Activated naive CD4-positive, alpha-beta T cell treated with anti-CD3 and anti-CD28 coated beads, Interleukin-2, amount 50 U/mL, for 72 hours (primary cell): Measurements from ENCODE around the gene TUBGCP5. TPM values are rescaled to one million over a fixed set of nuclear protein-coding genes. Genes with fewer than 3 reads are reported as not detected.
"Not testable (repeated sequence)": the region's sequence is repeated elsewhere in the genome, so short reads cannot be mapped to it uniquely, and the experiment has no call there.

Source experiments
- ATAC-seq, 2 donors: fragments of 150-1000 bp; cut with Tn5 transposase; 2 replicates each; pipeline ENCODE4 v1.10.0; 2021; ENCODE audit warnings: mild to moderate bottlenecking in 2 of 2, moderate library complexity in 2 of 2
- DNase-seq, 2 donors: peaks; one replicate each; pipeline ENCODE4 v3.0.0; 2021 to 2022; ENCODE audit warnings: low spot score in 2 of 2
- H3K27ac Mint-ChIP-seq, 2 donors: one replicate each; pipeline ENCODE4 v1.8.0; 2022; ENCODE audit warnings: mild to moderate bottlenecking in 2 of 2, mixed read lengths in 2 of 2
- H3K36me3 Mint-ChIP-seq, 2 donors: one replicate each; pipeline ENCODE4 v1.8.0; 2022; ENCODE audit warnings: mixed read lengths in 2 of 2
- H3K9me3 Mint-ChIP-seq, 2 donors: one replicate each; pipeline ENCODE4 v1.8.0; 2022; ENCODE audit warnings: mixed read lengths in 2 of 2
- total RNA-seq, 2 donors: library from RNA; stranded (reverse); gene quantifications; one replicate each; pipeline ENCODE4 v1.2.3, GENCODE V29; 2022

TUBGCP5 gene
- total RNA-seq, 2 donors from 2014 or later = 12.3 to 13.3 TPM

DNA sequence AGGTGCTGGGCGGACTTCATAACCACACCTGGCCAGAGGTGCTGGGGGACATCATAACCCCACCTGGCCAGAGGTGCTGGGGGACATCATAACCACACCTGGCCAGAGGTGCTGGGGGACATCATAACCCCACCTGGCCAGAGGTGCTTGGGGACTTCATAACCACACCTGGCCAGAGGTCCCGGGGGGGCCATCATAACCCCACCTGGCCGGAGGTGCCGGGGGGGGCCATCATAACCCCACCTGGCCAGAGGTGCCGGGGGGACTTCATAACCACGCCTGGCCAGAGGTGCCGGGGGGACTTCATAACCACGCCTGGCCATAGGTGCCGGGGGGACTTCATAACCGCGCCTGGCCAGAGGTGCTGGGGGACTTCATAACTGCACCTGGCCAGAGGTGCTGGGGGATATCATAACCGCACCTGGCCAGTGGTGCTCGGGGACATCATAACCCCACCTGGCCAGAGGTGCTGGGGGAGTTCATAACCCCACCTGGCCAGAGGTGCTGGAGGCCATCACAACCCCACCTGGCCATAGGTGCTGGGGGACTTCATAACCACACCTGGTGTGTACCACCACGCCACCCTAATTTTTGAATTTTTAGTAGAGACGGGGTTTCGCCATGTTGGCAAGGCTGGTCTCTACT, 10.7 kb upstream of the TUBGCP5 start:
- ATAC-seq = no peak
- no peaks in the 10 kb centered on the region for H3K36me3 Mint-ChIP-seq
- no peaks in the 10 kb centered on the region for H3K9me3 Mint-ChIP-seq
- DNase-seq = no peak
- H3K27ac Mint-ChIP-seq = no peak overlapping the region

DNA sequence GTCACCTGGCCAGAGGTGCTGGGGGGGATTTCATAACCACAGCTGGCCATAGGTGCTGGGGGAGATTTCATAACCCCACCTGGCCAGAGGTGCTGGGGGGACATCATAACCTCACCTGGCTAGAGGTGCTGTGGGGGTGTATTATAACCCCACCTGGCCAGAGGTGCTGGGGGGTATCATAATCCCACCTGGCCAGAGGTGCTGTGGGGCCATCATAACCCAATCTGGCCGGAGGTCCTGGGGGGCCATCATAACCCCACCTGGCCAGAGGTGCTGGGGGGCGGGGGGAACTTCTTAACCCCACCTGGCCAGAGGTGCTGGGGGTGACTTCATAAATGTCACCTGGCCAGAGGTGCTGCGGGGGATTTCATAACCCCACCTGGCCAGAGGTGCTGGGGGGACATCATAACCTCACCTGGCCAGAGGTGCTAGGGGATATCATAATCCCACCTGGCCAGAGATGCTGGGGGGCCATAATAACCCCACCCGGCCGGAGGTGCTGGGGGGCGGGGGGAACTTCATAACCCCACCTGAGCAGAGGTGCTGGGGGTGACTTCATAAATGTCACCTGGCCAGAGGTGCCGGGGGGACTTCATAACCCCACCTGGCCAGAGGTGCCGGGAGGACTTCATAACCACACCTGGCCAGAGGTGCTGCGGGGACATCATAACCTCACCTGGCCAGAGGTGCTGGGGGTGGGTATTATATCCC, 9.4 kb upstream of the TUBGCP5 start:
- not testable (repeated sequence) for H3K9me3 Mint-ChIP-seq, DNase-seq, H3K27ac Mint-ChIP-seq, ATAC-seq, H3K36me3 Mint-ChIP-seq

DNA sequence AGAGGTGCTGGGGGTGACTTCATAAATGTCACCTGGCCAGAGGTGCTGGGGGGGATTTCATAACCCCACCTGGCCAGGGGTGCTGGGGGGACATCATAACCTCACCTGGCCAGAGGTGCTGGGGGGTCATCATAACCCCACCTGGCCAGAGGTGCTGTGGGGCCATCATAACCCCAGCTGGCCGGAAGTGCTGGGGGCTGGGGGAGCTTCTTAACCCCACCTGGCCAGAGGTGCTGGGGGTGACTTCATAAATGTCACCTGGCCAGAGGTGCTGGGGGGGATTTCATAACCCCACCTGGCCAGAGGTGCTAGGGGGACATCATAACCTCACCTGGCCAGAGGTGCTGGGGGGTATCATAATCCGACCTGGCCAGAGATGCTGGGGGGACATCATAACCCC, 4.6 kb upstream of the TUBGCP5 start:
- not testable (repeated sequence) for DNase-seq, H3K27ac Mint-ChIP-seq, H3K9me3 Mint-ChIP-seq, H3K36me3 Mint-ChIP-seq, ATAC-seq

DNA sequence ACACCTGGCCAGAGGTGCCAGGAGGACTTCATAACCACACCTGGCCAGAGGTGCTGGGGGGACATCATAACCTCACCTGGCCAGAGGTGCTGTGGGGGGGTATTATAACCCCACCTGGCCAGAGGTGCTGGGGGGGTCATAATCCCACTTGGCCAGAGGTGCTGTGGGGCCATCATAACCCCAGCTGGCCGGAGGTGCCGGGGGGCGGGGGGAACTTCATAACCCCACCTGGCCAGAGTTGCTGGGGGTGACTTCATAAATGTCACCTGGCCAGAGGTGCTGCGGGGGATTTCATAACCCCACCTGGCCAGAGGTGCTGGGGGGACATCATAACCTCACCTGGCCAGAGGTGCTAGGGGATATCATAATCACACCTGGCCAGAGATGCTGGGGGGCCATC, 4.2 kb upstream of the TUBGCP5 start:
- not testable (repeated sequence) for H3K36me3 Mint-ChIP-seq, DNase-seq, H3K27ac Mint-ChIP-seq, H3K9me3 Mint-ChIP-seq, ATAC-seq

DNA sequence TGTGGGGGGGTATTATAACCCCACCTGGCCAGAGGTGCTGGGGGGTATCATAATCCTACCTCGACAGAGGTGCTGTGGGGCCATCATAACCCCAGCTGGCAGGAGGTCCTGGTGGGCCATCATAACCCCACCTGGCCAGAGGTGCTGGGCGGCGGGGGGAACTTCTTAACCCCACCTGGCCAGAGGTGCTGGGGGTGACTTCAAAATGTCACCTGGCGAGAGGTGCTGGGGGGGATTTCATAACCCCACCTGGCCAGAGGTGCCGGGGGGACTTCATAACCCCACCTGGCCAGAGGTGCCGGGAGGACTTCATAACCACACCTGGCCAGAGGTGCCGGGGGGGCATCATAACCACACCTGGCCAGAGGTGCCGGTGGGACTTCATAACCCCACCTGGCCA, 2.4 kb upstream of the TUBGCP5 start:
- not testable (repeated sequence) for DNase-seq, H3K9me3 Mint-ChIP-seq, H3K27ac Mint-ChIP-seq, H3K36me3 Mint-ChIP-seq, ATAC-seq

DNA sequence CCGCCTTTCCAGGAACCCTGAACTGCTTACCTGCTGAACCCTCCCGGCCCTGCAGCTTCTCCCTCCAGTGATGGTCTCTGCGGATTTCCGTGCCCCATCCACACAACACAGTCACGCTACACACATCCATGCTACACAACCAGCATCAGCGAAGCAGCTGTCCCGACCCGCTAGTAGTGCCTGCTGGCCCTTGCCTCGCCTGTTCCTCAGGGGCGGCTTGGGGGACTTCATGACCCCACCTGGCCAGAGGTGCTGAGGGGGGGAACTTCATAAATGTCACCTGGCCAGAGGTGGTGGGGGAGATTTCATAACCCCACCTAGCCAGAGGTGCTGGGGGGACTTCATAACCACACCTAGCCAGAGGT, 530 bp upstream of the TUBGCP5 start:
- ATAC-seq (no peak), DNase-seq (no peak)
- H3K36me3 Mint-ChIP-seq = peaks cover 4 to 8% of the 10 kb centered on the region in 2 donors
- peak overlapping the region; percentile 50 to 90 for H3K27ac Mint-ChIP-seq
- H3K9me3 Mint-ChIP-seq = no peaks in the 10 kb centered on the region

DNA sequence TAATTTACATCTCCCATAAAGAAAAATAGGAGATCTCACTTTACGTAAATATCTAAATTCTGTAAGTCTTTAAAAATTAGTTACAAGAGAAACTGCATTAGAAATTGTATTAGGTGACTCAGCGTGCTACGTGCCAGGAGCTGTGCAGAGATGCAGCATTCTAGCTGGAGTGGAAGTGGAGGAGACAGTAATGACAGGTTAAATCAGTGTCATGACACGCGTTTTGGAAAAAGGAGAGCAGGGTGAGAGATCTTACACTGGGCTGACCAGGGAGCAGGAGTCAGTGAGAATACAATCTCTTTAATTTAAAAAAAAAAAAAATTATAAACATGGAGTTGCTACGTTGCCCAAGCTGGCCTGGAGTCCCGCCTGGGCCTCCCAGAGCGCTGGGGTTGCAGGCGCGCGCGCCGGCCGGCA, 635 bp downstream of the TUBGCP5 start:
- H3K9me3 Mint-ChIP-seq = no peaks in the 10 kb centered on the region
- no peak for DNase-seq
- peak; percentile 7 to 11 for ATAC-seq
- peak overlapping the region; percentile 90 to 94 for H3K27ac Mint-ChIP-seq
- H3K36me3 Mint-ChIP-seq = peaks cover 14 to 15% of the 10 kb centered on the region in 2 donors

DNA sequence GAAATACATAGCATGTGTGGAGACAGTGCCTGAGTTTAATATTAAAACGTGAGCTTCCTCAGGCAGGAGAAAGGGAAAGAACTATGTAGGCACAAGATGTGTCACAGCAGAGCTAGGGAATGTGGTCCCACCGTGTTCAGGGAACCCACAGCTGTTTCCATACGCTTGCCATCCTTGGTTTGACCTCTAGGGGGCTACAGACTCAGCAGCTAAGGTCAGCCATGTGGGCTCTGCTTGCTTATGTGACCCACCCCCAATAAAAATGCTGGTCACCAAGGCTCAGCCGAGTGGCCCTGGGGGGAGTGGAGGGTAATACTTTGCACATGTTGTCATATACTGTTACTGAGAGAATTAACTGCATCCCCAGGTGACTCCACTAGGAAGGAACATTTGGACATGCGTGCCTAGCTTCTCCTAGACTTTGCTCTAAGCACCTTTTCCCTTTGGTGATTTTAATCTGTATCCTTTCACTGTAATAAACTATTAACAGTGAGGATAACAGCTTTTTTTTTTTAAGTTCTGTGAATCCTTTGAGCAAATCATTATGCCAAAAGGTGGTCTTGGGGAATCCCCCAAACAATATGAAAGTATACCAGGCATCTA, 3.3 kb downstream of the TUBGCP5 start:
- DNase-seq (peak in 1 of 2 donors; percentile 38), ATAC-seq (no peak)
- H3K27ac Mint-ChIP-seq = peak overlapping the region in 1 of 2 donors; percentile 27
- no peaks in the 10 kb centered on the region for H3K9me3 Mint-ChIP-seq
- peaks cover 14 to 16% of the 10 kb centered on the region in 2 donors for H3K36me3 Mint-ChIP-seq

DNA sequence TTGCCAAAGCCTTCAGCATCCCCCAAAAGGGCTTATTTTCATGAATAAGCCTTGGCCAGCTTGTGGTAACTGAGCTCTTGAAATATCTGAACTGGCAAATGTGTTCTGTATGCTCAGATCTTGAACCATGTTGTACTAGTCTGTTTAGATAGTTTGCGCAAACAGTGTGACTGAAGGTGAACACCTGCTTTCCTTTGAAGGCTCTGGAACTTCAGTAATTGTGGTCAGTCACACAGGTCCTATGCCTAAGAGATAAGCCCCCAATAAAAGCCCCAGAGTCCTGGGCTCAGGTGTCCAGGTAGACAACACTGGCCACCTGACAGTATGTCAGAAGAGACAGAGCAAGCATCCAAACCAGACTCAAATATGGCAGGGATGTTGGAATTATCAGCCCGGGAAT, 5.4 kb downstream of the TUBGCP5 start:
- no peak overlapping the region for H3K27ac Mint-ChIP-seq
- no peaks in the 10 kb centered on the region for H3K9me3 Mint-ChIP-seq
- ATAC-seq = no peak
- peaks cover 14 to 16% of the 10 kb centered on the region in 2 donors for H3K36me3 Mint-ChIP-seq
- DNase-seq = no peak

DNA sequence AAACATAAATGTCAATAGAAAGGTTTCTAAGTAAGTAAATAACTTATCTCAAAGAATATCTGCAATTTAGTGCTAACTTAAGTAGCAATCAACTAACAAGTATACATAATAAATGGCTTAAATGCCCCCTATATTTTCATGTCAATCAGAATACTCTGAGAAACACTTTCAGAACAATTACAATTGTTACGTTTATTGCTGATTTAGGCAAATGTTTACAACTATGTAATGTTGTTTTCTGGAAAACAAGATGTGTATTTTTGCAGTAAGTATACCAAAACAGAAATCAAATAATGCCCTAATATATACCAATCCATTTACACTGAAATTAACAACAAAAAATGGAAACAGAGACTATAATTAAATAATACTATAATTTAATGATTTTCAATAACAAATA, 13.2 kb downstream of the TUBGCP5 start:
- H3K9me3 Mint-ChIP-seq = no peaks in the 10 kb centered on the region
- no peak for DNase-seq
- ATAC-seq = no peak
- no peak overlapping the region for H3K27ac Mint-ChIP-seq
- peaks cover 10 to 13% of the 10 kb centered on the region in 2 donors for H3K36me3 Mint-ChIP-seq

DNA sequence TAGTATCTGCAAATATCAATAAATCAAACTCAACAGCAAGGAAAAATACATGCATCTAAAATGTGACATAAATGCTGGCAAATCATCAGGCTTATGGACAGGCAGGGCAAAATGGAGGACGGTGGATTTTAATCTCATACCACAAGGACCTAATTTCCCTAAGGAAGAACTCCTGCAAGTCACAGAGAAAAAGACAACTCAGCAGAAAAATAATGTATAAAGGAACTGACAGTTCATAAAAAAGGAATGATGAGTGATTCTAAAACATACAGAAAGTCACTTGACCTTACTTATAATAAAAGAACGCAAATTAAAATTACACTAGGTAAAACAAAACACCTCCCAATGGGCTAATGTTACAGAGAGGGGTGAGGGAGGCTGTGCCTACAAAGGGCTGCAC, 17.2 kb downstream of the TUBGCP5 start:
- ATAC-seq (no peak), DNase-seq (no peak)
- peaks cover 10 to 13% of the 10 kb centered on the region in 2 donors for H3K36me3 Mint-ChIP-seq
- no peaks in the 10 kb centered on the region for H3K9me3 Mint-ChIP-seq
- no peak overlapping the region for H3K27ac Mint-ChIP-seq

DNA sequence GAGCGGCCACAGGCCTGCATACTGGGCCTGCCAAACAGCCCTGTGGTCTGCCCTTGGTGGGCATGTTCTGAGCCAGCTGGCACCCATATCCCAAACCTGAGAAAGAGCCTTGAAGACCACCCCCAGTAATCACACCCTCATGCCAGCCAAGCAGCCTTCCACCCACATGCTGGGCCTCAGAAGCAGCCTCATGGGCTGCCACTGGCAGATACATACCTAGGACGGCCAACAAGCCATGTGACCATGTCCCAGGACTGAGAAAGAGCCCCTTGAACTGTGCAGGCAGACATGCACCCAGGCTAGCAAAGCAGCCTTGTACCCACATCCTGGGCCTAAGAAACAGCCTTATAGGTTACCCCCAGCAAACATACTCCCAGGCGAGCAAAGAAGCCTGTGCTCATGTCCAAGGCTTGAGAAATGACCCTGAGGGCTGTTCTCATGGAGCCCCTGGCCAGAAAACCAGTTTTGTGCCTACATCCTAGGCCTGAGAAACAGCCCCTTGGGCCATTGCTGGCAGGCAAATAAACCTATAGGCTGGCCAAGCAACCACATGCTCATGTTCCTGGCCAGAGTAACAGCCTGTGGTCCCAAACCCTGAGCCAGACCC, 24.9 kb downstream of the TUBGCP5 start:
- no peak for DNase-seq
- Mint-ChIP-seq H3K9me3 (no peaks in the 10 kb centered on the region), H3K27ac (no peak overlapping the region), H3K36me3 (peaks cover 0 to 11% of the 10 kb centered on the region in 2 donors)
- ATAC-seq = no peak

DNA sequence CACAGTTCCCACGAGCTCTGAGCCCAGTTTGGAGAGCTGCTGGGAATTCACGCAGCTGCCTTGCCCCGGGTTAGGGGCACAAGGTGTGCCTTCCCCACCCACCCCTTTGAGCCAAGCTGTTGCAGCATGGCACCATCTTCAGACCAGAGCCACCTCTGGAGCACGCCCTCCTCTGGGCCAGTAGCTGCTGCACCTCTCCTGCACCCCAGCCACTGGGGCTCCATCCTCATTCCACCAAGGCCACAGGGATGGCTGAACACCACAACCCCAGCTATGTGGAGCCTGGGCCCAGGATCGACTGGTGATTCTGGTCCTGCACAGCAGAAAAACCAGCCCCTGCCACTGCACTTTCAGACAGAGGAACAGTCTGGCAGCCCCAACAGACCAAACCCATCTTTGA, 25.7 kb downstream of the TUBGCP5 start:
- Mint-ChIP-seq H3K27ac (no peak overlapping the region), H3K9me3 (no peaks in the 10 kb centered on the region), H3K36me3 (peaks cover 0 to 11% of the 10 kb centered on the region in 2 donors)
- ATAC-seq = no peak
- no peak for DNase-seq

DNA sequence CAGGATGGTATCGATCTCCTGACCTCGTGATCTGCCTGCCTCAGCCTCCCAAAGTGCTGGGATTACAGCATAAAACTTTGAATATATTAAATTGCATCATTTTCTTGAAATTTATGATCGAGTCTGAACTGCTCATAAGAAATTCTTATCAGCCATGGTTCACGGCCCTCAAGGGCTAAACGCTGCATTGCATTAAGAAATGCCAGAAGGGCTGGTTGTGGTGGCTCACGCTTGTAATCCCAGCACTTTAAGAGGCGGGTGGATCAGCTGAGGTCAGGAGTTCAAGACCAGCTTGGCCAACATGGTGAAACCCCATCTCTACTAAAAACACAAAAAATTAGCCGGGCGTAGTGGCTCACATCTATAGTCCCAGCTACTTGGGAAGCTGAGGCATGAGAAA, 26.8 kb downstream of the TUBGCP5 start:
- not testable (repeated sequence) for DNase-seq, H3K27ac Mint-ChIP-seq, ATAC-seq, H3K9me3 Mint-ChIP-seq
- peaks cover 2 to 11% of the 10 kb centered on the region in 2 donors for H3K36me3 Mint-ChIP-seq

DNA sequence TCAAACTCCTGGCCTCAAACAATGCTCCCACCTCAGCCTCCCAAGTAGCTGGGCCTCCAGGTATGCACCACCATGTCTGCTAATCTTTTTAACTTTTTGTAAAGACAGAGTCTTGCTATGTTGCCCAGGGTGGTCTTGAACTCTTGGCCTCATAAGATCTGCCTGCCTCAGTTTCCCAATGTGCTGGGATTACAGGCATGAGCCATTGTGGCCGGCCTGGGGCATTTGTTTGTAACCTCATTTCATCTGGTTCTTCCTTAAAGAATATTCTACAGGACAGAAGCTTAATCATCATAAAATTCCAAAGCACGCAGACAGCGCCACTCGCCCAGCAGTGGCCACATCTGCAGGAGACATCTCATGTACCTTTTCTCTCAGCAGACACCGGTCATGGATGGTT, 35.6 kb downstream of the TUBGCP5 start:
- ATAC-seq (no peak), DNase-seq (no peak)
- Mint-ChIP-seq H3K9me3 (no peaks in the 10 kb centered on the region), H3K27ac (no peak overlapping the region), H3K36me3 (peaks cover 6 to 11% of the 10 kb centered on the region in 2 donors)

DNA sequence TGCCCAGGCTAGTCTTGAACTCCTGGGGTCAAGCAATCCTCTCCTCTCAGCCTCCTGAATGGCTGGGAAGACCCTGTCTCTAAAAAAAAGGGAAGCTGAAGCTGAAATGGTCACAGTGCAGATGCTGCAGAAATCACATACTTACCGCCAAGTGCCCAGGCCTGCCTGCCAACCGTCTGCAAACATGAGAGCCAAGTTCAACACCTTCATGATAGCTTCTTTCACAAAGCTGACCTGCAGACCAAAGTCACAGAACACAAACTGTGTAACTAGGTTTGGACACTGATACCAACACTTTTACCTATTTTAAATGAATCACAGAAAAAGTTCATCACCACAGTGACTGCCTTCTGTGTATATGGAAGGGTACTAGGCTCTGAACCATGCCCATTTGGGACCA, 36.4 kb downstream of the TUBGCP5 start:
- peaks cover 6 to 11% of the 10 kb centered on the region in 2 donors for H3K36me3 Mint-ChIP-seq
- H3K27ac Mint-ChIP-seq = no peak overlapping the region
- ATAC-seq = no peak

DNA sequence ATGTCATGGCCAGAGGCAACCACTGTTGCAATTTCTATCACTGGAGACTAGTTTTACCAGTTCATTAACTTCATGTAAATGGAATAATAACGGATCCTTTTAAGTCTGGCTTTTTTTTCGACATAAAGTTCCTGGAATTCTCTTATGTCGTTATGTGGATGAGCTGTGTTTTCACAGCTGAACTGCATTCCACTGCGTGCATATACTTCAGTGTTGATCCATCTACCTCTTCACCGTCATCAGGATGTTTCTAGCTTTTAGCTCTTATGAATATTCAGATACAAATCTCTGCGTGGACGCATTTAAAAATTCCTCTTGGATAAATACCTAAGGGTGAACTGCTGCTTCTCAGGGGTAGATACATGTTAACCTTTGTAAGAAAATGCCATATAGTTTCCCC, 43.6 kb downstream of the TUBGCP5 start:
- ATAC-seq (no peak), DNase-seq (no peak)
- H3K27ac Mint-ChIP-seq = no peak overlapping the region
- peaks cover 0 to 5% of the 10 kb centered on the region in 2 donors for H3K36me3 Mint-ChIP-seq
- H3K9me3 Mint-ChIP-seq = no peaks in the 10 kb centered on the region

More for the DNA sequence above, 36.4 kb downstream of the TUBGCP5 start:
- no peak for DNase-seq
- H3K9me3 Mint-ChIP-seq = no peaks in the 10 kb centered on the region
